Endothelial cell of umbilical vein (primary cell): ENCODE data around the gene AHI1. TPM values are rescaled to one million over a fixed set of nuclear protein-coding genes. Genes with fewer than 3 reads are reported as not detected.

Source experiments
- BruUV-seq: library from RNA; stranded (reverse); fragments of 400-500 nt; replicated peaks from 2 replicates; lab custom pipeline; 2021; lab: Mats Ljungman, UMichigan
- CTCF ChIA-PET: fragments of 300-600, 350-600 bp; sonication (Branson Sonifier 250); formaldehyde crosslinking; loops from one replicate; lab custom pipeline; 2021; ENCODE audit warnings: antibody characterized with exemption, inconsistent platforms; lab: Charles Lee
- POLR2A ChIA-PET: fragments of 300-600, 350-600 bp; sonication (Branson Sonifier 250); formaldehyde crosslinking; loops from one replicate; lab custom pipeline; 2021; ENCODE audit warnings: antibody characterized with exemption, inconsistent platforms; lab: Charles Lee
- DNase-seq: peaks from one replicate; pipeline ENCODE4 v3.0.0-alpha.2; 2011; ENCODE audit warnings: low read depth, low spot score
- FAIRE-seq: peaks from 2 replicates; lab custom pipeline; 2011; peaks lifted over from hg19 to GRCh38; lab: Jason Lieb, UNC
- H2AFZ ChIP-seq: 2 replicates; pipeline ENCODE4 v1.6.0; 2012; ENCODE audit warnings: low read depth, low read length, control low read depth, inconsistent platforms
- H3K27ac ChIP-seq: 2 replicates; pipeline ENCODE4 v1.5.1; 2011; ENCODE audit warnings: low read depth, mild to moderate bottlenecking, control low read depth, low read length, moderate library complexity; ENCODE audit not compliant: insufficient read depth
- H3K27me3 ChIP-seq, 2 experiments: 2 replicates each; pipeline versions ENCODE4 v1.6.0 to v1.6.1; 2011; ENCODE audit warnings: low read length in 2 of 2, mixed read lengths in 1 of 2; ENCODE audit not compliant: control insufficient read depth in 2 of 2, insufficient read depth in 2 of 2
- H3K36me3 ChIP-seq, 2 experiments: 2 replicates in 1 of 2; 3 replicates in 1 of 2; pipeline ENCODE4 v1.5.1; 2011; ENCODE audit warnings: low read length in 2 of 2, mild to moderate bottlenecking in 1 of 2, moderate library complexity in 1 of 2; ENCODE audit not compliant: control insufficient read depth in 2 of 2, insufficient read depth in 2 of 2; ENCODE audit errors: extremely low read depth in 1 of 2
- H3K4me1 ChIP-seq: 3 replicates; pipeline ENCODE4 v1.5.1; 2011; ENCODE audit warnings: mild to moderate bottlenecking, low read length; ENCODE audit not compliant: control insufficient read depth, insufficient read depth; ENCODE audit errors: extremely low read depth
- H3K4me2 ChIP-seq: 2 replicates; pipeline ENCODE4 v1.6.1; 2011; ENCODE audit warnings: low read length, control low read depth, mixed read lengths; ENCODE audit not compliant: insufficient read depth
- H3K4me3 ChIP-seq, 3 experiments: fragments of 200-600 bp in 1 of 3; sonication (generic), shearing (Covaris generic) in 1 of 3; replicated peaks in 1 of 3; 2 replicates each; pipeline ENCODE4 v1.5.1; 2011 to 2016; ENCODE audit warnings: control low read depth in 3 of 3, low read length in 3 of 3, mild to moderate bottlenecking in 2 of 3, inconsistent platforms in 1 of 3, low read depth in 1 of 3, moderate library complexity in 1 of 3; ENCODE audit not compliant: insufficient read depth in 1 of 3
- H3K79me2 ChIP-seq: 2 replicates; pipeline ENCODE4 v1.6.0; 2012; ENCODE audit warnings: low read length, inconsistent platforms; ENCODE audit not compliant: control insufficient read depth, insufficient read depth
- H3K9ac ChIP-seq: replicated peaks from 2 replicates; pipeline ENCODE3; 2011; ENCODE audit warnings: low read length, control low read depth; ENCODE audit not compliant: insufficient read depth; ENCODE audit errors: extremely low read depth
- H3K9me1 ChIP-seq: replicated peaks from 3 replicates; pipeline ENCODE4 v1.6.0; 2011; ENCODE audit warnings: mild to moderate bottlenecking, low read length; ENCODE audit not compliant: control insufficient read depth, insufficient read depth; ENCODE audit errors: extremely low read depth
- H3K9me3 ChIP-seq: replicated peaks from 2 replicates; pipeline ENCODE4 v1.5.1; 2012; ENCODE audit warnings: low read length, inconsistent platforms; ENCODE audit not compliant: control insufficient read depth, insufficient read depth
- H4K20me1 ChIP-seq: replicated peaks from 2 replicates; pipeline ENCODE3; 2011; ENCODE audit warnings: mild to moderate bottlenecking, low read length; ENCODE audit not compliant: control insufficient read depth, insufficient read depth; ENCODE audit errors: extremely low read depth
- CTCF ChIP-seq, 2 donors: IDR thresholded peaks; 1 replicate in 1 of 2; 2 replicates in 1 of 2; pipeline ENCODE4 v1.5.1; 2011; ENCODE audit warnings: low read length in 2 of 2, mild to moderate bottlenecking in 2 of 2, moderate library complexity in 2 of 2, control low read depth in 1 of 2, inconsistent platforms in 1 of 2, low read depth in 1 of 2; ENCODE audit not compliant: insufficient read depth in 1 of 2; ENCODE audit errors: extremely low read depth in 1 of 2
- EZH2 ChIP-seq: IDR thresholded peaks from 2 replicates; pipeline ENCODE4 v1.6.1; 2012; ENCODE audit warnings: borderline replicate concordance, low read depth, mild to moderate bottlenecking, moderate library complexity, low read length, inconsistent platforms; ENCODE audit not compliant: severe bottlenecking
- FOS ChIP-seq: IDR thresholded peaks from 2 replicates; pipeline ENCODE4 v1.6.1; 2011; ENCODE audit warnings: mild to moderate bottlenecking, low read length, moderate library complexity, borderline replicate concordance; ENCODE audit not compliant: insufficient read depth
- GATA2 ChIP-seq: IDR thresholded peaks from 2 replicates; pipeline ENCODE4 v1.7.0; 2011; ENCODE audit warnings: low read depth, mild to moderate bottlenecking, moderate library complexity, mixed read lengths, low read length; ENCODE audit not compliant: insufficient read length, insufficient read depth
- JUN ChIP-seq: IDR thresholded peaks from 2 replicates; pipeline ENCODE4 v1.6.1; 2011; ENCODE audit warnings: borderline replicate concordance, low read depth; ENCODE audit not compliant: insufficient read length, insufficient read depth
- MAX ChIP-seq: IDR thresholded peaks from 2 replicates; pipeline ENCODE4 v1.6.1; 2011; ENCODE audit not compliant: insufficient read depth, insufficient read length
- MYC ChIP-seq: IDR thresholded peaks from one replicate; pipeline ENCODE4 v1.6.1; 2011; ENCODE audit warnings: mild to moderate bottlenecking, low read depth, low read length
- POLR2A ChIP-seq: IDR thresholded peaks from 2 replicates; pipeline ENCODE4 v1.6.1; 2012; ENCODE audit warnings: low read depth, mild to moderate bottlenecking, control low read depth, low read length
- POLR2AphosphoS5 ChIP-seq: IDR thresholded peaks from 2 replicates; pipeline ENCODE4 v1.6.1; 2012; ENCODE audit warnings: low read depth, mild to moderate bottlenecking, control low read depth, low read length, moderate library complexity; ENCODE audit not compliant: insufficient read depth
- dilution Hi-C: fragments of 300-500 bp; cut with MboI; formaldehyde crosslinking; loops from one replicate; pipeline ENCODE4 v1.15.0; 2019; ENCODE audit warnings: low sequenced_read_pairs; ENCODE audit not compliant: extremely low pct_ligation_motif_present
- intact Hi-C: fragments of 100-400 bp; cut with micrococcal nuclease; formaldehyde crosslinking; loops from one replicate; pipeline ENCODE4 v1.10.0; 2022
- polyA plus RNA-seq, 4 experiments: library from polyadenylated mRNA; depleted of rRNA in 3 of 4; stranded (reverse) in 3 of 4; unstranded in 1 of 4; fragments of >200 nt; gene quantifications; 2 replicates each; pipeline versions ENCODE4 v1.2.1 to v1.2.3, GENCODE V29; 2011 to 2012; ENCODE audit warnings: missing spikeins in 1 of 4
- total RNA-seq: library from RNA; stranded (reverse); gene quantifications from 2 replicates; pipeline ENCODE4 v1.2.3, GENCODE V29; 2021

Gene AHI1
- total and polyA plus RNA-seq, 2 donors (not counting 3 experiments of a cell fraction or from before 2014, with no cell fraction given) = 5.1 to 20.7 TPM

GRCh38 chr6:135411849-135412248, 85.7 kb downstream of the AHI1 start:
- intact Hi-C loops = no loop called here
- Histone ChIP-seq H3K4me2 (no peak overlapping the region), H3K4me1 (no peaks in the 10 kb centered on the region), H4K20me1 (no peaks in the 10 kb centered on the region), H3K9ac (no peak overlapping the region), H3K27me3 (no peaks in the 10 kb centered on the region), H3K9me1 (no peaks in the 10 kb centered on the region), H3K4me3 (no peak overlapping the region), H2AFZ (no peak overlapping the region), H3K9me3 (no peaks in the 10 kb centered on the region), H3K79me2 (no peaks in the 10 kb centered on the region), H3K27ac (no peak overlapping the region), H3K36me3 (peaks cover 2% of the 10 kb centered on the region in 2 experiments)
- FAIRE-seq (no peak), DNase-seq (no peak)
- CTCF ChIA-PET = interaction anchor here (0.6 to 1.4 kb wide), 5 partner anchors 11 to 1349 kb away, joined by 3 to 10 read pairs (median 4); no protein-coding TSS in a partner anchor
- POLR2A ChIA-PET = interaction anchor here (0.6 kb wide), 1 partner anchor 372 kb away, joined by 3 read pairs; no protein-coding TSS in a partner anchor
- TF ChIP-seq FOS = no peak
- no peak for TF ChIP-seq MAX
- TF ChIP-seq CTCF (IDR thresholded peaks at IDR 0.05; ENCODE audit: extremely low read depth in 1 of 2, insufficient read depth in 1 of 2, low read depth in 1 of 2, low read length in 2 of 2) = no peak
- TF ChIP-seq EZH2 = no peak
- no peak for TF ChIP-seq POLR2A
- no peak for TF ChIP-seq JUN
- no peak for TF ChIP-seq POLR2AphosphoS5
- no peak for TF ChIP-seq MYC
- no peak for TF ChIP-seq GATA2
- dilution Hi-C loops = no loop called here
- no TSS peak for BruUV-seq
